K562 (cell line): ENCODE measurements around the gene CSNK1G2. TPM values are rescaled to one million over a fixed set of nuclear protein-coding genes. Genes with fewer than 3 reads are reported as not detected.

Experiments used
- BCL6 ChIP-seq: fragments of 250-450 bp; sonication (Bioruptor Pico); IDR thresholded peaks from 2 replicates; pipeline ENCODE4 v1.4.0; 2020
- BCOR ChIP-seq: fragments of 450-650 bp; IDR thresholded peaks from 2 replicates; pipeline ENCODE4 v1.6.1; 2016
- BRF2 ChIP-seq: IDR thresholded peaks from 3 replicates; pipeline ENCODE4 v1.6.1; 2011; ENCODE audit warnings: borderline replicate concordance, mild to moderate bottlenecking; ENCODE audit not compliant: insufficient read length, insufficient read depth
- CREB3 ChIP-seq: fragments of 450-650 bp; conservative IDR thresholded peaks from 2 replicates; pipeline ENCODE4 v1.6.1; 2016; ENCODE audit warnings: missing genetic modification characterization, low read depth, mild to moderate bottlenecking, missing compliant biosample characterization, moderate library complexity
- E2F8 ChIP-seq: fragments of 450-650 bp; IDR thresholded peaks from 2 replicates; pipeline ENCODE4 v1.7.1; 2018; ENCODE audit warnings: mild to moderate bottlenecking, low read depth; ENCODE audit not compliant: partially characterized antibody
- ELK1 ChIP-seq: sonication (generic); formaldehyde crosslinking; IDR thresholded peaks from 2 replicates; pipeline ENCODE4 v1.8.1; 2022; ENCODE audit warnings: missing genetic modification reagents
- MEF2A ChIP-seq: IDR thresholded peaks from 2 replicates; pipeline ENCODE4 v1.6.1; 2011; ENCODE audit warnings: low read depth, mild to moderate bottlenecking, low read length, moderate library complexity; ENCODE audit not compliant: control insufficient read depth
- SMARCA4 ChIP-seq: fragments of 450-650 bp; IDR thresholded peaks from 2 replicates; pipeline ENCODE4 v1.6.1; 2016
- WHSC1 ChIP-seq: IDR thresholded peaks from one replicate; pipeline ENCODE4 v1.6.1; 2012; ENCODE audit warnings: low read length, control low read depth, inconsistent platforms
- ZBTB34 ChIP-seq: fragments of 250-450 bp; sonication (Bioruptor Pico); IDR thresholded peaks from 2 replicates; pipeline ENCODE4 v1.8.0; 2021; ENCODE audit warnings: mild to moderate bottlenecking, moderate library complexity
- ZNF395 ChIP-seq: fragments of 200-800 bp; sonication (Bioruptor generic); IDR thresholded peaks from 2 replicates; pipeline ENCODE4 v1.6.1; 2017; ENCODE audit warnings: missing genetic modification characterization, missing compliant biosample characterization
- ZNF507 ChIP-seq: conservative IDR thresholded peaks from 2 replicates; pipeline ENCODE4 v1.6.1; 2017; ENCODE audit warnings: missing genetic modification characterization, missing compliant biosample characterization
- ZNF592 ChIP-seq: fragments of 450-650 bp; IDR thresholded peaks from 2 replicates; pipeline ENCODE4 v1.6.1; 2017; ENCODE audit warnings: antibody characterized with exemption, mild to moderate bottlenecking
- ZNF76 ChIP-seq: fragments of 250-450 bp; sonication (Bioruptor Pico); IDR thresholded peaks from 2 replicates; pipeline ENCODE4 v1.4.0; 2020; ENCODE audit warnings: mild to moderate bottlenecking, moderate library complexity, borderline replicate concordance
- polyA plus RNA-seq, 8 experiments: library from polyadenylated mRNA; depleted of rRNA in 4 of 8; stranded (reverse) in 5 of 8; unstranded in 3 of 8; fragments of >200 nt; fragmentation: Nextera tagmentation in 2 of 8; fragmentation: Illumina TruSeq in 1 of 8; extraction: Ambion mirVana in 2 of 8; extraction: Trizol in 1 of 8; gene quantifications; 2 replicates each; pipeline versions ENCODE4 v1.2.1 to v1.2.3, GENCODE V29; 2011 to 2014; ENCODE audit warnings: inconsistent platforms in 1 of 8, missing spikeins in 1 of 8
- total RNA-seq, 7 experiments: library from RNA; depleted of rRNA in 6 of 7; stranded (reverse); fragments of >200 nt in 6 of 7; fragmentation: Illumina TruSeq in 2 of 7; extraction: Trizol in 2 of 7; gene quantifications; 2 replicates each; pipeline versions ENCODE4 v1.2.1 to v1.2.3, GENCODE V29; 2011 to 2021; ENCODE audit warnings: low replicate concordance in 1 of 7

The CSNK1G2 gene
- total and polyA plus RNA-seq, 9 of the 15 experiments (the other 6 are each of a cell fraction or from before 2014, with no cell fraction given): 0.48 to 119 (median 49.5) TPM

GRCh38 chr19:1905863-1906375 lies 35.1 kb upstream of the CSNK1G2 start (continued):
- TF ChIP-seq E2F8 (no peak), WHSC1 (no peak), ZNF592 (0 out of 2 replicates have a peak, but pooled peaks have one; percentile 2), ZBTB34 (CRISPR knock-in tag) (no peak), ELK1 (CRISPR knock-in tag) (0 out of 2 replicates have a peak, but pooled peaks have one; percentile 48), ZNF507 (no peak), CREB3 (tag) (peak; percentile 50; the same call in 1 of the 2 replicates), SMARCA4 (no peak), ZNF395 (CRISPR knock-in tag) (no peak; the same call in 1 of the 2 replicates), BRF2 (no peak), BCL6 (peak; percentile 45; the same call in 1 of the 2 replicates), ZNF76 (CRISPR knock-in tag) (no peak), MEF2A (no peak), BCOR (no peak; the same call in 1 of the 2 replicates)
